H9 (cell line): ENCODE data around the gene NLRC3. TPM values are rescaled to one million over a fixed set of nuclear protein-coding genes. Genes with fewer than 3 reads are reported as not detected.

Experiments used
- DNase-seq: peaks from one replicate; pipeline ENCODE4 v3.0.0-alpha.2; 2017
- H2AFZ ChIP-seq: one replicate; pipeline ENCODE4 v1.6.1; 2013; ENCODE audit warnings: mild to moderate bottlenecking, low read length, control low read depth, moderate library complexity
- H2AK5ac ChIP-seq: 2 replicates; pipeline ENCODE4 v1.6.1; 2013; ENCODE audit warnings: low read length, control low read depth, mixed read lengths; ENCODE audit not compliant: insufficient read length
- H2BK120ac ChIP-seq: one replicate; pipeline ENCODE4 v1.6.1; 2013; ENCODE audit warnings: low read depth, mild to moderate bottlenecking, low read length, control low read depth, inconsistent platforms; ENCODE audit not compliant: poor library complexity, severe bottlenecking
- H2BK12ac ChIP-seq: 2 replicates; pipeline ENCODE4 v1.6.1; 2013; ENCODE audit warnings: low read length, control low read depth, mixed read lengths, low read depth; ENCODE audit not compliant: insufficient read length
- H2BK15ac ChIP-seq: 2 replicates; pipeline ENCODE4 v1.6.1; 2013; ENCODE audit warnings: low read depth, low read length, control low read depth
- H2BK20ac ChIP-seq: one replicate; pipeline ENCODE4 v1.6.1; 2013; ENCODE audit warnings: low read depth, mild to moderate bottlenecking, low read length, control low read depth, inconsistent platforms; ENCODE audit not compliant: poor library complexity, severe bottlenecking
- H2BK5ac ChIP-seq: 2 replicates; pipeline ENCODE4 v1.6.1; 2013; ENCODE audit warnings: low read length, control low read depth, mixed read lengths; ENCODE audit not compliant: insufficient read length
- H3K14ac ChIP-seq: 2 replicates; pipeline ENCODE4 v1.6.1; 2013; ENCODE audit warnings: low read length, control low read depth; ENCODE audit not compliant: insufficient read depth
- H3K18ac ChIP-seq: 2 replicates; pipeline ENCODE4 v1.6.1; 2013; ENCODE audit warnings: low read depth, mild to moderate bottlenecking, mixed read lengths, low read length, control low read depth; ENCODE audit not compliant: insufficient read length
- H3K23ac ChIP-seq: 2 replicates; pipeline ENCODE4 v1.6.1; 2013; ENCODE audit warnings: low read length, control low read depth, mixed read lengths, low read depth; ENCODE audit not compliant: insufficient read length
- H3K23me2 ChIP-seq: 2 replicates; pipeline ENCODE4 v1.6.1; 2013; ENCODE audit warnings: low read depth, mild to moderate bottlenecking, mixed read lengths, low read length, control low read depth; ENCODE audit not compliant: insufficient read length, poor library complexity, severe bottlenecking
- H3K27ac ChIP-seq: 2 replicates; pipeline ENCODE4 v1.5.1; 2013; ENCODE audit warnings: low read length, control low read depth, mixed read lengths, low read depth; ENCODE audit not compliant: insufficient read length
- H3K27me3 ChIP-seq: 2 replicates; pipeline ENCODE4 v1.6.1; 2013; ENCODE audit warnings: low read length, control low read depth, inconsistent platforms; ENCODE audit not compliant: insufficient read depth
- H3K4ac ChIP-seq: 2 replicates; pipeline ENCODE4 v1.6.1; 2013; ENCODE audit warnings: low read depth, mild to moderate bottlenecking, control low read depth, inconsistent platforms, low read length, moderate library complexity
- H3K4me1 ChIP-seq: 2 replicates; pipeline ENCODE4 v1.6.1; 2013; ENCODE audit warnings: low read length, control low read depth, inconsistent platforms; ENCODE audit not compliant: insufficient read depth
- H3K4me2 ChIP-seq: 2 replicates; pipeline ENCODE4 v1.6.1; 2013; ENCODE audit warnings: low read length, control low read depth, mixed read lengths; ENCODE audit not compliant: insufficient read length, insufficient read depth
- H3K56ac ChIP-seq: 2 replicates; pipeline ENCODE4 v1.6.1; 2013; ENCODE audit warnings: low read depth, mild to moderate bottlenecking, mixed read lengths, low read length, control low read depth; ENCODE audit not compliant: insufficient read length
- H3K79me1 ChIP-seq: 2 replicates; pipeline ENCODE4 v1.6.1; 2013; ENCODE audit warnings: low read depth, mild to moderate bottlenecking, moderate library complexity, low read length, control low read depth, inconsistent platforms; ENCODE audit not compliant: insufficient read depth, poor library complexity, severe bottlenecking
- H3K79me2 ChIP-seq: 2 replicates; pipeline ENCODE4 v1.6.1; 2013; ENCODE audit warnings: low read length, control low read depth, inconsistent platforms; ENCODE audit not compliant: insufficient read depth
- H3K9ac ChIP-seq: 2 replicates; pipeline ENCODE4 v1.6.1; 2013; ENCODE audit warnings: low read length, control low read depth, mixed read lengths; ENCODE audit not compliant: insufficient read length; ENCODE audit errors: extremely low read depth
- H3K9me3 ChIP-seq: one replicate; pipeline ENCODE4 v1.6.1; 2013; ENCODE audit warnings: low read depth, low read length, inconsistent platforms; ENCODE audit not compliant: control insufficient read depth
- H3T11ph ChIP-seq: one replicate; pipeline ENCODE4 v1.6.1; 2013; ENCODE audit warnings: mild to moderate bottlenecking, low read length, control low read depth, inconsistent platforms
- H4K20me1 ChIP-seq: one replicate; pipeline ENCODE4 v1.6.1; 2013; ENCODE audit not compliant: control insufficient read depth, insufficient read length, insufficient read depth
- H4K5ac ChIP-seq: 2 replicates; pipeline ENCODE4 v1.6.1; 2013; ENCODE audit warnings: low read depth, mild to moderate bottlenecking, mixed read lengths, low read length, control low read depth; ENCODE audit not compliant: insufficient read length
- H4K8ac ChIP-seq: replicated peaks from 2 replicates; pipeline ENCODE4 v1.6.1; 2013; ENCODE audit warnings: low read length, control low read depth, mixed read lengths, low read depth; ENCODE audit not compliant: insufficient read length
- H4K91ac ChIP-seq: 2 replicates; pipeline ENCODE4 v1.6.1; 2013; ENCODE audit warnings: low read depth, mild to moderate bottlenecking, moderate library complexity, mixed read lengths, low read length, control low read depth; ENCODE audit not compliant: insufficient read length
- H3K27ac Mint-ChIP-seq, 3 experiments: 2 replicates in 2 of 3; 3 replicates in 1 of 3; pipeline ENCODE4 v1.8.0; 2020 to 2021; ENCODE audit warnings: mixed read lengths in 3 of 3, mild to moderate bottlenecking in 1 of 3, moderate library complexity in 1 of 3
- H3K27me3 Mint-ChIP-seq: 2 replicates; pipeline ENCODE4 v1.8.0; 2021; ENCODE audit warnings: low read depth, mild to moderate bottlenecking, moderate library complexity, mixed read lengths
- H3K36me3 Mint-ChIP-seq, 3 experiments: 2 replicates in 2 of 3; 3 replicates in 1 of 3; pipeline ENCODE4 v1.8.0; 2020 to 2021; ENCODE audit warnings: low read depth in 3 of 3, mixed read lengths in 3 of 3; ENCODE audit not compliant: insufficient read depth in 1 of 3
- H3K4me1 Mint-ChIP-seq, 2 experiments: 2 replicates each; pipeline ENCODE4 v1.8.0; 2020; ENCODE audit warnings: mixed read lengths in 2 of 2
- H3K4me3 Mint-ChIP-seq, 2 experiments: 2 replicates in 1 of 2; 3 replicates in 1 of 2; pipeline ENCODE4 v1.8.0; 2020 to 2021; ENCODE audit warnings: mild to moderate bottlenecking in 2 of 2, mixed read lengths in 2 of 2, moderate library complexity in 1 of 2
- H3K9me3 Mint-ChIP-seq, 2 experiments: 2 replicates in 1 of 2; 3 replicates in 1 of 2; pipeline ENCODE4 v1.8.0; 2020; ENCODE audit warnings: mild to moderate bottlenecking in 2 of 2, mixed read lengths in 2 of 2, moderate library complexity in 1 of 2
- CTCF ChIP-seq: fragments of 200-600 bp; sonication (generic); conservative IDR thresholded peaks from 3 replicates; pipeline ENCODE4 v1.8.0; 2021; ENCODE audit warnings: antibody characterized with exemption, mild to moderate bottlenecking
- WGBS: extraction: QIAGEN DNeasy Blood & Tissue Kit; methylation state at CpG from one replicate; pipeline ENCODE4 v1.1.7; 2013; ENCODE audit warnings: missing lambda C conversion rate, low lambda C conversion rate, mixed read lengths; ENCODE audit not compliant: insufficient read length; ENCODE audit errors: extremely low coverage; 5-methylcytosine and 5-hydroxymethylcytosine counted together
- total RNA-seq: library from RNA; stranded (reverse); gene quantifications from 2 replicates; pipeline ENCODE4 v1.2.1, GENCODE V29; 2021

NLRC3 gene
- total RNA-seq, 1 experiment from 2014 or later, result 0.44 TPM

DNA sequence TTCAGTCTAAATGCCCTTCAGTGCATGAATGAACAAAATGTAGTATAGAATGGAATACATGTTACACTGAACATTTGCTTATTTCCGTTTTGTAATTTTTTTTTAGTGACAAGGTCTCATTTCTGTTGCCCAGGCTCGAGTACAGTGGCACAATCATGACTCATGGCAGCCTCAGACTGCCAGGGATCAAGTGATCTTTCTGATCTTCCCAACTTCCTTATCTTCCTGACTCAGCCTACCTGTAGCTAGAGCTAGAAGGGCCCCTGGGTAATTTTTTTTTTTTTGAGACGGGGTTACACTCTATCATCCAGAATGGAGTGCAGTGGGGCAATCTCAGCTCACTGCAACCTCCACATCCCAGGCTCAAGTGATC lies 41.6 kb upstream of the NLRC3 start:
- H3K36me3 Mint-ChIP-seq, result peaks cover 3 to 12% (median 12%) of the 10 kb centered on the region in 3 experiments; a peak in 5 of 7 replicates
- whole genome bisulfite sequencing, result no CpG with 5 or more reads among the region's 3 CpGs

More for the DNA sequence above, 41.6 kb upstream of the NLRC3 start:
- Histone ChIP-seq H3K9me3 (no peaks in the 10 kb centered on the region), H4K5ac (no peak overlapping the region), H2BK5ac (no peak overlapping the region), H3K79me2 (no peaks in the 10 kb centered on the region; the same call in 1 of the 2 replicates), H3K23me2 (no peaks in the 10 kb centered on the region), H3K23ac (no peak overlapping the region), H2BK120ac (no peak overlapping the region), H3K79me1 (peaks cover 6% of the 10 kb centered on the region), H2AK5ac (no peak overlapping the region), H3K27ac (no peak overlapping the region), H4K8ac (no peak overlapping the region), H3K4me2 (no peak overlapping the region), H2BK15ac (no peak overlapping the region), H4K91ac (no peak overlapping the region), H3K4me1 (no peaks in the 10 kb centered on the region), H3K18ac (no peak overlapping the region), H3K56ac (no peak overlapping the region), H4K20me1 (no peaks in the 10 kb centered on the region), H3K4ac (no peak overlapping the region), H2BK12ac (no peak overlapping the region), H3K27me3 (no peaks in the 10 kb centered on the region), H2BK20ac (no peak overlapping the region), H2AFZ (no peak overlapping the region), H3K14ac (no peak overlapping the region), H3K9ac (no peak overlapping the region), H3T11ph (no peak overlapping the region)
- no peak for TF ChIP-seq CTCF
- no peak overlapping the region for H3K4me3 Mint-ChIP-seq
- no peak overlapping the region for H3K27ac Mint-ChIP-seq
- H3K9me3 Mint-ChIP-seq, result no peaks in the 10 kb centered on the region
- peaks cover 0 to 3% of the 10 kb centered on the region in 2 experiments; a peak in 2 of 4 replicates for H3K4me1 Mint-ChIP-seq
- no peak for DNase-seq
- H3K27me3 Mint-ChIP-seq, result no peaks in the 10 kb centered on the region
